Forelimb muscle (tissue), 1 donor: ENCODE results near the gene CIB1. TPM values are rescaled to one million over a fixed set of nuclear protein-coding genes. Genes with fewer than 3 reads are reported as not detected.

Source experiments
- DNase-seq: peaks from one replicate; pipeline ENCODE4 v3.0.0-alpha.2; 2013; ENCODE audit warnings: low read depth
- polyA plus RNA-seq: library from polyadenylated mRNA; unstranded; fragments of 120-200 nt; gene quantifications from one replicate; pipeline ENCODE4 v1.2.1, GENCODE V29; 2013; ENCODE audit not compliant: insufficient read length

CIB1 gene
- polyA plus RNA-seq, 1 donor: 20.7 TPM

- no peak for DNase-seq
Measured at GRCh38 chr15:90214553-90215196, 19.1 kb downstream of the CIB1 start.

- no peak for DNase-seq
Measured at GRCh38 chr15:90213818-90214204, 19.9 kb downstream of the CIB1 start.

GRCh38 chr15:90213122-90213817 is 20.5 kb downstream of the CIB1 start:
- no peak for DNase-seq

GRCh38 chr15:90212221-90213098 is 21.3 kb downstream of the CIB1 start:
- no peak for DNase-seq

- DNase-seq: no peak
Measured at GRCh38 chr15:90211440-90212143, 22.1 kb downstream of the CIB1 start.

- DNase-seq: no peak
Measured at GRCh38 chr15:90211009-90211408, 22.7 kb downstream of the CIB1 start.

GRCh38 chr15:90210593-90210992 is 23.1 kb downstream of the CIB1 start:
- DNase-seq: no peak

GRCh38 chr15:90209591-90209990 is 24.1 kb downstream of the CIB1 start:
- DNase-seq: no peak

- no peak for DNase-seq
Measured at GRCh38 chr15:90208356-90208755, 25.4 kb downstream of the CIB1 start.

- no peak for DNase-seq
Measured at GRCh38 chr15:90207252-90207651, 26.5 kb downstream of the CIB1 start.

GRCh38 chr15:90205886-90206285 is 27.9 kb downstream of the CIB1 start:
- no peak for DNase-seq

GRCh38 chr15:90205050-90205848 is 28.5 kb downstream of the CIB1 start:
- no peak for DNase-seq

GRCh38 chr15:90203922-90204321 is 29.8 kb downstream of the CIB1 start:
- DNase-seq: no peak

- DNase-seq: no peak
Measured at GRCh38 chr15:90203473-90203872, 30.3 kb downstream of the CIB1 start.

- no peak for DNase-seq
Measured at GRCh38 chr15:90202929-90203328, 30.8 kb downstream of the CIB1 start.

- DNase-seq: no peak
Measured at GRCh38 chr15:90201944-90202375, 31.8 kb downstream of the CIB1 start.

- no peak for DNase-seq
Measured at GRCh38 chr15:90201130-90201943, 32.4 kb downstream of the CIB1 start, which contains the start of gene SEMA4B. Gene SEMA4B (plus strand): TSS chr15:90201330. CDS start chr15:90201579, 249 bp downstream.

- no peak for DNase-seq
Measured at GRCh38 chr15:90200534-90201129, 33.1 kb downstream of the CIB1 start.

GRCh38 chr15:90194655-90195054 is 39.1 kb downstream of the CIB1 start:
- no peak for DNase-seq
